ENCODE measurements around the gene SYT2.

GRCh38 chr1:202659541-202659940 lies 50.7 kb downstream of the SYT2 start:
- TF ChIP-seq, protein P1, sequence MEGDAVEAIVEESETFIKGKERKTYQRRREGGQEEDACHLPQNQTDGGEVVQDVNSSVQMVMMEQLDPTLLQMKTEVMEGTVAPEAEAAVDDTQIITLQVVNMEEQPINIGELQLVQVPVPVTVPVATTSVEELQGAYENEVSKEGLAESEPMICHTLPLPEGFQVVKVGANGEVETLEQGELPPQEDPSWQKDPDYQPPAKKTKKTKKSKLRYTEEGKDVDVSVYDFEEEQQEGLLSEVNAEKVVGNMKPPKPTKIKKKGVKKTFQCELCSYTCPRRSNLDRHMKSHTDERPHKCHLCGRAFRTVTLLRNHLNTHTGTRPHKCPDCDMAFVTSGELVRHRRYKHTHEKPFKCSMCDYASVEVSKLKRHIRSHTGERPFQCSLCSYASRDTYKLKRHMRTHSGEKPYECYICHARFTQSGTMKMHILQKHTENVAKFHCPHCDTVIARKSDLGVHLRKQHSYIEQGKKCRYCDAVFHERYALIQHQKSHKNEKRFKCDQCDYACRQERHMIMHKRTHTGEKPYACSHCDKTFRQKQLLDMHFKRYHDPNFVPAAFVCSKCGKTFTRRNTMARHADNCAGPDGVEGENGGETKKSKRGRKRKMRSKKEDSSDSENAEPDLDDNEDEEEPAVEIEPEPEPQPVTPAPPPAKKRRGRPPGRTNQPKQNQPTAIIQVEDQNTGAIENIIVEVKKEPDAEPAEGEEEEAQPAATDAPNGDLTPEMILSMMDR (conservative IDR thresholded peaks at IDR 0.05; ENCODE audit: low read depth, low read length) = no peak
- no peak for TF ChIP-seq EZH2 (IDR thresholded peaks at IDR 0.05; ENCODE audit: borderline replicate concordance, low read depth, low read length, poor library complexity, severe bottlenecking)

Measured in A673 (cell line).